Mucosa of rectum (tissue), 2 donors: ENCODE data around the gene BBOF1.
A peak's percentile ranks its signal among the peaks of the same experiment; 100 is the strongest.

Source experiments
- H3K27ac ChIP-seq, 2 donors: one replicate each; pipeline ENCODE4 v1.7.0; 2013; ENCODE audit warnings: inconsistent platforms in 2 of 2, low read depth in 2 of 2, low read length in 2 of 2
- H3K27me3 ChIP-seq, 2 donors: one replicate each; pipeline ENCODE4 v1.7.0; 2013; ENCODE audit warnings: low read length in 2 of 2; ENCODE audit not compliant: control insufficient read depth in 2 of 2, insufficient read depth in 2 of 2
- H3K36me3 ChIP-seq, 2 donors: one replicate each; pipeline ENCODE4 v1.7.0; 2013; ENCODE audit warnings: low read length in 2 of 2; ENCODE audit not compliant: control insufficient read depth in 2 of 2, insufficient read depth in 2 of 2
- H3K4me1 ChIP-seq, 2 donors: one replicate each; pipeline ENCODE4 v1.7.0; 2013; ENCODE audit warnings: low read length in 2 of 2, mild to moderate bottlenecking in 1 of 2; ENCODE audit not compliant: control insufficient read depth in 2 of 2, insufficient read depth in 2 of 2
- H3K4me3 ChIP-seq, 2 donors: one replicate each; pipeline ENCODE4 v1.7.0; 2013; ENCODE audit warnings: low read length in 2 of 2
- H3K9ac ChIP-seq, 2 donors: one replicate each; pipeline ENCODE4 v1.7.0; 2013; ENCODE audit warnings: low read length in 2 of 2, low read depth in 1 of 2, mild to moderate bottlenecking in 1 of 2
- H3K9me3 ChIP-seq, 2 donors: one replicate each; pipeline ENCODE4 v1.7.0; 2013; ENCODE audit warnings: low read length in 2 of 2; ENCODE audit not compliant: control insufficient read depth in 2 of 2
- donor health status: healthy.
- donor health status: Normal muscosa, but diverticular disease.

Gene BBOF1

GRCh38 chr14:74062809-74063150 is 43.6 kb downstream of the BBOF1 start:
- Histone ChIP-seq H3K27me3 (no peaks in the 10 kb centered on the region), H3K27ac (no peak overlapping the region), H3K9ac (no peak overlapping the region), H3K4me1 (no peaks in the 10 kb centered on the region), H3K9me3 (no peaks in the 10 kb centered on the region), H3K36me3 (peaks cover 18 to 35% of the 10 kb centered on the region in 2 donors), H3K4me3 (no peak overlapping the region)

- Histone ChIP-seq H3K27ac (no peak overlapping the region), H3K4me3 (no peak overlapping the region), H3K36me3 (peaks cover 18 to 35% of the 10 kb centered on the region in 2 donors), H3K27me3 (no peaks in the 10 kb centered on the region), H3K9me3 (no peaks in the 10 kb centered on the region), H3K4me1 (no peaks in the 10 kb centered on the region), H3K9ac (no peak overlapping the region)
These were observed 45.3 kb downstream of the BBOF1 start for GRCh38 chr14:74064426-74064825.

GRCh38 chr14:74064883-74065282 is 45.7 kb downstream of the BBOF1 start:
- Histone ChIP-seq H3K36me3 (peaks cover 18 to 32% of the 10 kb centered on the region in 2 donors), H3K4me1 (no peaks in the 10 kb centered on the region), H3K9ac (no peak overlapping the region), H3K4me3 (no peak overlapping the region), H3K9me3 (no peaks in the 10 kb centered on the region), H3K27me3 (no peaks in the 10 kb centered on the region), H3K27ac (no peak overlapping the region)

- Histone ChIP-seq H3K4me3 (no peak overlapping the region), H3K9ac (no peak overlapping the region), H3K27me3 (no peaks in the 10 kb centered on the region), H3K27ac (no peak overlapping the region), H3K4me1 (no peaks in the 10 kb centered on the region), H3K9me3 (no peaks in the 10 kb centered on the region), H3K36me3 (peaks cover 14 to 28% of the 10 kb centered on the region in 2 donors)
These were observed 46.8 kb downstream of the BBOF1 start for GRCh38 chr14:74065746-74066575.

GRCh38 chr14:74077401-74077800 is 58.3 kb downstream of the BBOF1 start:
- H3K9me3 ChIP-seq: no peaks in the 10 kb centered on the region
- H3K4me3 ChIP-seq: no peak overlapping the region
- H3K36me3 ChIP-seq: peaks cover 0 to under 1% of the 10 kb centered on the region in 2 donors
- H3K27ac ChIP-seq: no peak overlapping the region
- H3K4me1 ChIP-seq: peaks cover 0 to 2% of the 10 kb centered on the region in 2 donors
- no peak overlapping the region for H3K9ac ChIP-seq
- H3K27me3 ChIP-seq: no peaks in the 10 kb centered on the region

GRCh38 chr14:74080820-74081460 is 61.8 kb downstream of the BBOF1 start:
- H3K27me3 ChIP-seq: no peaks in the 10 kb centered on the region
- no peaks in the 10 kb centered on the region for H3K36me3 ChIP-seq
- peaks cover 11 to 17% of the 10 kb centered on the region in 2 donors for H3K4me1 ChIP-seq
- no peak overlapping the region for H3K4me3 ChIP-seq
- no peaks in the 10 kb centered on the region for H3K9me3 ChIP-seq
- no peak overlapping the region for H3K27ac ChIP-seq
- no peak overlapping the region for H3K9ac ChIP-seq

- no peak overlapping the region for H3K9ac ChIP-seq
- no peaks in the 10 kb centered on the region for H3K27me3 ChIP-seq
- no peaks in the 10 kb centered on the region for H3K9me3 ChIP-seq
- no peak overlapping the region for H3K4me3 ChIP-seq
- H3K4me1 ChIP-seq: peaks cover 15 to 17% of the 10 kb centered on the region in 2 donors
- no peaks in the 10 kb centered on the region for H3K36me3 ChIP-seq
- no peak overlapping the region for H3K27ac ChIP-seq
These were observed 62.3 kb downstream of the BBOF1 start for GRCh38 chr14:74081491-74081890.

GRCh38 chr14:74083161-74083560 is 64.0 kb downstream of the BBOF1 start:
- Histone ChIP-seq H3K27ac (no peak overlapping the region), H3K4me3 (peak overlapping the region in 1 of 2 donors; percentile 97), H3K4me1 (peaks cover 15 to 17% of the 10 kb centered on the region in 2 donors), H3K9ac (peak overlapping the region in 1 of 2 donors; percentile 89), H3K27me3 (no peaks in the 10 kb centered on the region), H3K36me3 (no peaks in the 10 kb centered on the region), H3K9me3 (no peaks in the 10 kb centered on the region)

GRCh38 chr14:74083784-74084276 is 64.7 kb downstream of the BBOF1 start:
- Histone ChIP-seq H3K9ac (peak overlapping the region; percentile 88 to 89), H3K4me1 (peaks cover 15 to 17% of the 10 kb centered on the region in 2 donors), H3K27ac (peak overlapping the region; percentile 86 to 87), H3K27me3 (no peaks in the 10 kb centered on the region), H3K36me3 (no peaks in the 10 kb centered on the region), H3K4me3 (peak overlapping the region; percentile 92 to 97), H3K9me3 (no peaks in the 10 kb centered on the region)
